SU-DHL-6 (cell line): ENCODE measurements around the gene NFIA.

Experiments used
- H2AFZ ChIP-seq: fragments of 200-600 bp; sonication (generic); 2 replicates; pipeline ENCODE4 v1.6.1; 2014; ENCODE audit warnings: low read depth, mild to moderate bottlenecking, moderate library complexity, mixed read lengths, antibody characterized with exemption, low read length; ENCODE audit not compliant: severe bottlenecking
- H3F3A ChIP-seq: fragments of 200-600 bp; shearing (Covaris generic); 2 replicates; pipeline ENCODE4 v1.6.0; 2016; ENCODE audit warnings: antibody characterized with exemption, mild to moderate bottlenecking; ENCODE audit not compliant: insufficient read depth
- H3K27ac ChIP-seq: fragments of 200-600 bp; sonication (generic); 2 replicates; pipeline ENCODE4 v1.5.1; 2016; ENCODE audit warnings: low read depth, mild to moderate bottlenecking, low read length, moderate library complexity, mixed read lengths
- H3K27me3 ChIP-seq: fragments of 200-600 bp; sonication (generic), shearing (Covaris generic); 2 replicates; pipeline ENCODE4 v1.6.0; 2014; ENCODE audit warnings: mild to moderate bottlenecking, low read length
- H3K36me3 ChIP-seq: fragments of 200-600 bp; sonication (generic); 2 replicates; pipeline ENCODE4 v1.6.1; 2014; ENCODE audit warnings: mild to moderate bottlenecking, low read length, mixed read lengths
- H3K4me2 ChIP-seq: fragments of 300-600, 200-600 bp; shearing (Covaris generic), sonication (generic); 2 replicates; pipeline ENCODE4 v1.6.0; 2014; ENCODE audit warnings: low read length, low read depth, mild to moderate bottlenecking; ENCODE audit not compliant: poor library complexity, severe bottlenecking
- H3K4me3 ChIP-seq: fragments of 200-600 bp; sonication (generic); 2 replicates; pipeline ENCODE4 v1.5.1; 2014; ENCODE audit warnings: antibody characterized with exemption, low read length, mild to moderate bottlenecking, mixed read lengths; ENCODE audit not compliant: insufficient read depth, poor library complexity, severe bottlenecking
- H3K79me2 ChIP-seq: fragments of 200-600 bp; sonication (generic); 2 replicates; pipeline ENCODE4 v1.6.1; 2014; ENCODE audit warnings: mild to moderate bottlenecking, low read length, moderate library complexity; ENCODE audit not compliant: insufficient read depth
- H3K9ac ChIP-seq: fragments of 200-600 bp; sonication (generic); 2 replicates; pipeline ENCODE4 v1.7.0; 2014; ENCODE audit warnings: mild to moderate bottlenecking, low read length
- H3K9me2 ChIP-seq: fragments of 200-600 bp; sonication (generic); replicated peaks from 2 replicates; pipeline ENCODE4 v1.6.1; 2014; ENCODE audit warnings: low read length; ENCODE audit not compliant: insufficient read depth
- H3K9me3 ChIP-seq: fragments of 200-600 bp; sonication (generic); 2 replicates; pipeline ENCODE4 v1.6.1; 2014; ENCODE audit warnings: low read length, mixed read lengths; ENCODE audit not compliant: insufficient read depth
- H4K20me1 ChIP-seq: fragments of 200-600 bp; sonication (generic); 2 replicates; pipeline ENCODE4 v1.6.1; 2014; ENCODE audit warnings: low read depth, mild to moderate bottlenecking, antibody characterized with exemption, low read length, moderate library complexity, mixed read lengths
- EZH2phosphoT487 ChIP-seq: fragments of 200-600 bp; sonication (generic), shearing (Covaris generic); conservative IDR thresholded peaks from 2 replicates; pipeline ENCODE4 v1.6.1; 2018; ENCODE audit warnings: mild to moderate bottlenecking, antibody characterized with exemption, low read length, moderate library complexity, mixed read lengths
- TF ChIP-seq, protein P1 (sequence below): fragments of 200-600 bp; sonication (generic); IDR thresholded peaks from one replicate; pipeline ENCODE4 v1.5.1; 2017; ENCODE audit warnings: antibody characterized with exemption, mild to moderate bottlenecking, low read length, moderate library complexity; ENCODE audit not compliant: insufficient read depth, poor library complexity, severe bottlenecking

The NFIA gene

DNA sequence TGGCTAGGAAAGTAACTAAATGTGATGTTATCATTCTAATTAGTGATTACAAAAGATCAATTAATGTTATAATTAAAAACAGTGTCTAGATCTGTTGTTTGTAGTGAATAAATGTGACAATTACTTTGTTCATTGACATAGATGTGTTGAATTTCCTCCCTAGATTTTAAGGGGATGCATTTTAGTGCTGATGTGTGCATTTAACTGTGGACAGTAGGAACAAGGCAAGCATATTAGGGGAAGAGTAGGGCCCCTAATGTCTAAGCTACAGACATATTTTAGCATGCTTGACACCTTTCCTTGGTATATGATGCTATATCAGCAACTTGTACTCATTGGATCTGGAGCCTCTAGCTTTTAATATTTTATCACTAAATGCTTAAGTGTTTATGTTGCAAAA is 48.9 kb downstream of the NFIA start:
- Histone ChIP-seq H3K27me3 (no peaks in the 10 kb centered on the region), H3K9me3 (no peaks in the 10 kb centered on the region), H3F3A (no peaks in the 10 kb centered on the region), H3K27ac (no peak overlapping the region), H3K4me3 (no peak overlapping the region), H3K79me2 (no peaks in the 10 kb centered on the region), H3K4me2 (no peak overlapping the region), H3K9ac (no peak overlapping the region), H3K36me3 (no peaks in the 10 kb centered on the region), H4K20me1 (0 out of 2 replicates have a peak, but pooled peaks cover 6% of the 10 kb centered on the region), H2AFZ (no peak overlapping the region), H3K9me2 (no peaks in the 10 kb centered on the region)
- no peak for TF ChIP-seq EZH2phosphoT487
- TF ChIP-seq, protein P1, sequence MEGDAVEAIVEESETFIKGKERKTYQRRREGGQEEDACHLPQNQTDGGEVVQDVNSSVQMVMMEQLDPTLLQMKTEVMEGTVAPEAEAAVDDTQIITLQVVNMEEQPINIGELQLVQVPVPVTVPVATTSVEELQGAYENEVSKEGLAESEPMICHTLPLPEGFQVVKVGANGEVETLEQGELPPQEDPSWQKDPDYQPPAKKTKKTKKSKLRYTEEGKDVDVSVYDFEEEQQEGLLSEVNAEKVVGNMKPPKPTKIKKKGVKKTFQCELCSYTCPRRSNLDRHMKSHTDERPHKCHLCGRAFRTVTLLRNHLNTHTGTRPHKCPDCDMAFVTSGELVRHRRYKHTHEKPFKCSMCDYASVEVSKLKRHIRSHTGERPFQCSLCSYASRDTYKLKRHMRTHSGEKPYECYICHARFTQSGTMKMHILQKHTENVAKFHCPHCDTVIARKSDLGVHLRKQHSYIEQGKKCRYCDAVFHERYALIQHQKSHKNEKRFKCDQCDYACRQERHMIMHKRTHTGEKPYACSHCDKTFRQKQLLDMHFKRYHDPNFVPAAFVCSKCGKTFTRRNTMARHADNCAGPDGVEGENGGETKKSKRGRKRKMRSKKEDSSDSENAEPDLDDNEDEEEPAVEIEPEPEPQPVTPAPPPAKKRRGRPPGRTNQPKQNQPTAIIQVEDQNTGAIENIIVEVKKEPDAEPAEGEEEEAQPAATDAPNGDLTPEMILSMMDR, result no peak

DNA sequence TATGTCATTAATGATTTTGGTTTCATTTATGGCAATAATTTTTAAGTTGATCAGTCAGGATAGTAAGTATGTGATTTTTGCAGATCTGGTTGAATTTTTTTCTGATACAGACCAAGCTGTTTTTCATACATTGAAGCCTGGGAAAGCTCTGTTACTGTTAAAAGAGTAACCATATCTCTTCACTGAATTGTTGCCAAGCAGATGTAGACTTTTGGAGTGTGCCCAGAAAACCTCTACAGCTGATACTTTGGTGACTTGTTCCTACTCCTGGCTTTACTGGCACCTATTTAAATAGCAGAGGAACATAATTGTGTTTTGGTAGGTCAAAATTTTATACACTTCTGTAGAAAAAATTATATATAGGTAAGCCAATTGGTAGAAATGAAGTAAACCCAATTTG is 49.4 kb downstream of the NFIA start:
- no peak overlapping the region for H2AFZ ChIP-seq
- no peaks in the 10 kb centered on the region for H3K27me3 ChIP-seq
- H3K9me3 ChIP-seq, result no peaks in the 10 kb centered on the region
- no peak overlapping the region for H3K9ac ChIP-seq
- TF ChIP-seq, protein P1, result no peak
- TF ChIP-seq EZH2phosphoT487, result no peak
- H3F3A ChIP-seq, result no peaks in the 10 kb centered on the region
- no peak overlapping the region for H3K4me3 ChIP-seq
- H3K79me2 ChIP-seq, result no peaks in the 10 kb centered on the region
- H4K20me1 ChIP-seq, result 0 out of 2 replicates have a peak, but pooled peaks cover 6% of the 10 kb centered on the region
- no peak overlapping the region for H3K4me2 ChIP-seq
- H3K36me3 ChIP-seq, result no peaks in the 10 kb centered on the region
- no peak overlapping the region for H3K27ac ChIP-seq
- H3K9me2 ChIP-seq, result no peaks in the 10 kb centered on the region

DNA sequence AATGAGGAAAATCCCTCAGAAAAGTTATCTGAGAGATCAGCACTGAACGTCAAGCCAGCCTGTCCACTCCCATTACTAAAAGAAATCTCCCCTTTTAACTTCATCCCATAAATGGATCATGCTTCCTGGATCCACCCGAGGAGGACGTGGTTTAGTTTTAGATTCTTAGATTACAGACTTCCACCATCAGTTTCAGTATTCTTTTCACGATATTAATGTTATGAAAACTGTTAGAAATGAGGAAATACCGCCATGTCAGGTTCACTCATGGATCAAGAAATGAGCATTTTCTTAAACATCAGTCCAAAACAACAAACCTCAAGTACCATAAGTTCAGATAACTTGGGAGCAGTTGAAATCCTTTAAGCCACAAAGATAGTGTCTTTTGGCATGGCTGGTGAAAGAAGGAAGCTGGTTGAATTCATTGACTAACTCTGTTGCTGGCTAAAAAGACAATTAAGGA is 49.8 kb downstream of the NFIA start:
- H3K79me2 ChIP-seq, result no peaks in the 10 kb centered on the region
- H3K36me3 ChIP-seq, result no peaks in the 10 kb centered on the region
- H2AFZ ChIP-seq, result no peak overlapping the region
- no peak overlapping the region for H3K27ac ChIP-seq
- H3K27me3 ChIP-seq, result no peaks in the 10 kb centered on the region
- H4K20me1 ChIP-seq, result 0 out of 2 replicates have a peak, but pooled peaks cover 6% of the 10 kb centered on the region
- H3K9me3 ChIP-seq, result no peaks in the 10 kb centered on the region
- H3K4me2 ChIP-seq, result no peak overlapping the region
- no peaks in the 10 kb centered on the region for H3F3A ChIP-seq
- TF ChIP-seq, protein P1, result no peak
- no peak for TF ChIP-seq EZH2phosphoT487
- no peaks in the 10 kb centered on the region for H3K9me2 ChIP-seq
- no peak overlapping the region for H3K4me3 ChIP-seq
- H3K9ac ChIP-seq, result no peak overlapping the region
